DOHH2 (cell line): Measurements from ENCODE around the gene FCGR1A.
"Not testable (repeated sequence)": the region's sequence is repeated elsewhere in the genome, so short reads cannot be mapped to it uniquely, and the experiment has no call there.

ENCODE experiments used
- H3F3A ChIP-seq: fragments of 200-600 bp; sonication (generic), shearing (Covaris generic); 2 replicates; pipeline ENCODE4 v1.6.0; 2016; ENCODE audit warnings: antibody characterized with exemption, mild to moderate bottlenecking; ENCODE audit not compliant: control insufficient read depth, insufficient read depth
- H3K27ac ChIP-seq: fragments of 200-600 bp; sonication (generic); 2 replicates; pipeline ENCODE4 v1.5.1; 2014; ENCODE audit warnings: low read depth, mild to moderate bottlenecking, low read length, moderate library complexity
- H3K27me3 ChIP-seq: fragments of 200-600 bp; sonication (generic); 2 replicates; pipeline ENCODE4 v1.6.1; 2014; ENCODE audit warnings: mild to moderate bottlenecking, low read length, mixed read lengths; ENCODE audit not compliant: control insufficient read depth
- H3K36me3 ChIP-seq: fragments of 200-600 bp; sonication (generic); 2 replicates; pipeline ENCODE4 v1.6.1; 2014; ENCODE audit warnings: mild to moderate bottlenecking, low read length, moderate library complexity, mixed read lengths; ENCODE audit not compliant: control insufficient read depth
- H3K4me1 ChIP-seq: fragments of 200-600 bp; sonication (generic); 2 replicates; pipeline ENCODE4 v1.6.1; 2014; ENCODE audit warnings: mild to moderate bottlenecking, low read length, mixed read lengths; ENCODE audit not compliant: control insufficient read depth
- H3K4me2 ChIP-seq: fragments of 200-600 bp; sonication (generic); 2 replicates; pipeline ENCODE4 v1.6.0; 2014; ENCODE audit warnings: mild to moderate bottlenecking, low read length, moderate library complexity
- H3K4me3 ChIP-seq: fragments of 200-600 bp; sonication (generic); 2 replicates; pipeline ENCODE4 v1.5.1; 2014; ENCODE audit warnings: mild to moderate bottlenecking, low read length, mixed read lengths
- H3K79me2 ChIP-seq: fragments of 200-600 bp; sonication (generic); 2 replicates; pipeline ENCODE4 v1.6.1; 2014; ENCODE audit warnings: mild to moderate bottlenecking, low read length, mixed read lengths; ENCODE audit not compliant: control insufficient read depth
- H3K9me2 ChIP-seq: fragments of 200-600 bp; sonication (generic); replicated peaks from 2 replicates; pipeline ENCODE4 v1.6.1; 2014; ENCODE audit warnings: mild to moderate bottlenecking, low read length, mixed read lengths; ENCODE audit not compliant: control insufficient read depth
- H3K9me3 ChIP-seq: fragments of 200-600 bp; sonication (generic); 2 replicates; pipeline ENCODE4 v1.6.1; 2014; ENCODE audit warnings: antibody characterized with exemption, low read length, mixed read lengths; ENCODE audit not compliant: control insufficient read depth, insufficient read depth
- H4K20me1 ChIP-seq: fragments of 200-600 bp; sonication (generic); 2 replicates; pipeline ENCODE4 v1.6.0; 2014; ENCODE audit warnings: low read depth, mild to moderate bottlenecking, antibody characterized with exemption, low read length, moderate library complexity; ENCODE audit not compliant: control insufficient read depth, insufficient read depth

FCGR1A gene

GRCh38 chr1:149831764-149832315 is 49.3 kb downstream of the FCGR1A start:
- not testable (repeated sequence) for H3K79me2 ChIP-seq, H3K4me2 ChIP-seq, H3K4me1 ChIP-seq, H3K27ac ChIP-seq, H3K9me2 ChIP-seq, H3K36me3 ChIP-seq, H3K9me3 ChIP-seq, H4K20me1 ChIP-seq, H3K4me3 ChIP-seq, H3F3A ChIP-seq, H3K27me3 ChIP-seq

- H3K27me3 ChIP-seq, H3K4me2 ChIP-seq, H4K20me1 ChIP-seq, H3K4me1 ChIP-seq, H3F3A ChIP-seq, H3K36me3 ChIP-seq, H3K9me2 ChIP-seq, H3K79me2 ChIP-seq, H3K4me3 ChIP-seq, H3K27ac ChIP-seq, H3K9me3 ChIP-seq: not testable (repeated sequence)
Observed at GRCh38 chr1:149832316-149833126, 50.0 kb downstream of the FCGR1A start.

DNA sequence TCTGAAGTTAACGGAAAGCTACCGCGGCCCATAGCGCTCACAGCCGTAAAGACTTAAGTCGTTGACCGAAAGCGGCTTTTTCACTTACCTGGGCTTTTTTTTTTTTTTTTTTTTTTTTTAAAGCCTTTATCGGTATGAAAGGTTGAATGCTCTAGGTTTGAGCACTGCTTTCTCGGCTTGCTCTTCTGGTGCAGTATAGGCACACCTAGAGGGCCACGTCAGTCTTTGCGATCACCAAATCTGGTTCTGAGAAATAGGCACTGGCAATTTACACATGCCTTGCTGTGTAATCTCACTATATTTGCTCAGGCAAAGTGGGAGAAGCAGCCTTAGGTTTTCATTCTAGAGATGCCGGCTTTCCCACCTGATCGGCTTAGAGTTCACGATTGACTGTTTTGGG is 50.6 kb downstream of the FCGR1A start:
- not testable (repeated sequence) for H3F3A ChIP-seq, H3K4me2 ChIP-seq, H3K4me3 ChIP-seq, H3K9me3 ChIP-seq, H3K4me1 ChIP-seq, H3K79me2 ChIP-seq, H3K36me3 ChIP-seq, H3K27ac ChIP-seq, H4K20me1 ChIP-seq, H3K27me3 ChIP-seq, H3K9me2 ChIP-seq

GRCh38 chr1:149841149-149841548 is 58.7 kb downstream of the FCGR1A start:
- not testable (repeated sequence) for H3K27me3 ChIP-seq, H3K9me3 ChIP-seq, H3K9me2 ChIP-seq, H3K4me2 ChIP-seq, H4K20me1 ChIP-seq, H3K4me3 ChIP-seq, H3K27ac ChIP-seq
- peaks cover 18% of the 10 kb centered on the region for H3F3A ChIP-seq
- peaks cover 29% of the 10 kb centered on the region for H3K79me2 ChIP-seq
- peaks cover 24% of the 10 kb centered on the region for H3K36me3 ChIP-seq
- H3K4me1 ChIP-seq: peaks cover 18% of the 10 kb centered on the region
